Body of pancreas (tissue), 4 donors: ENCODE measurements around the gene CCR6. TPM values are rescaled to one million over a fixed set of nuclear protein-coding genes. Genes with fewer than 3 reads are reported as not detected.

Experiments used
- ATAC-seq: fragments of 150-250 bp; one replicate; pipeline ENCODE4 v1.9.1; 2016
- DNase-seq, 4 donors: peaks; one replicate each; pipeline ENCODE4 v3.0.0-alpha.2; 2019
- H3K27ac ChIP-seq, 4 donors: fragments of 200-600 bp; sonication (generic); 1 replicate in 3 of 4; 2 replicates in 1 of 4; pipeline versions ENCODE4 v1.5.1 to v1.6.1; 2016 to 2019; ENCODE audit warnings: mild to moderate bottlenecking in 1 of 4, mixed read lengths in 1 of 4, moderate library complexity in 1 of 4
- H3K27me3 ChIP-seq, 2 donors: fragments of 200-600 bp; sonication (generic); one replicate each; pipeline ENCODE4 v1.6.0; 2016; ENCODE audit warnings: mild to moderate bottlenecking in 1 of 2
- H3K36me3 ChIP-seq, 2 donors: fragments of 200-600 bp; sonication (generic); replicated peaks in 1 of 2; 2 replicates each; pipeline ENCODE4 v1.5.1; 2016; ENCODE audit warnings: low read depth in 2 of 2; ENCODE audit not compliant: insufficient read depth in 1 of 2
- H3K4me1 ChIP-seq: fragments of 200-600 bp; sonication (generic); one replicate; pipeline ENCODE4 v1.6.0; 2016
- H3K4me3 ChIP-seq, 2 donors: fragments of 200-600 bp; sonication (generic); 1 replicate in 1 of 2; 2 replicates in 1 of 2; pipeline ENCODE4 v1.5.1; 2016 to 2019
- H3K9me3 ChIP-seq, 3 donors: fragments of 200-600 bp; sonication (generic); 1 replicate in 2 of 3; 2 replicates in 1 of 3; pipeline ENCODE4 v1.5.1; 2016
- CTCF ChIP-seq, 7 experiments: fragments of 450-650 bp in 4 of 7; fragments of 200-600 bp in 3 of 7; sonication (generic) in 3 of 7; IDR thresholded peaks; one replicate each; pipeline ENCODE4 v1.5.1; 2016 to 2019; ENCODE audit warnings: antibody characterized with exemption in 7 of 7
- POLR2A ChIP-seq, 3 donors: fragments of 450-650 bp; IDR thresholded peaks; one replicate each; pipeline ENCODE4 v1.6.1; 2016; ENCODE audit warnings: antibody characterized with exemption in 3 of 3, mild to moderate bottlenecking in 2 of 3
- WGBS, 2 donors: methylation state at CpG; one replicate each; pipeline ENCODE4 v1.1.5; 2017; 5-methylcytosine and 5-hydroxymethylcytosine counted together
- intact Hi-C: fragments of 100-400 bp; cut with DNase I; formaldehyde crosslinking; loops from one replicate; pipeline ENCODE4 v1.15.1; 2023
- total RNA-seq, 2 donors: library from RNA; depleted of rRNA; stranded (reverse); fragments of >200 nt; gene quantifications; one replicate each; pipeline ENCODE4 v1.1.0, GENCODE V29; 2016

Gene CCR6
- total RNA-seq, 2 donors from 2014 or later: not detected

- no peaks in the 10 kb centered on the region for H3K9me3 ChIP-seq
- DNase-seq (no peak), ATAC-seq (no peak)
- peaks cover 11% of the 10 kb centered on the region for H3K4me1 ChIP-seq
- no peak for TF ChIP-seq CTCF (IDR thresholded peaks at IDR 0.05)
- no peak for TF ChIP-seq POLR2A (IDR thresholded peaks at IDR 0.05)
- H3K27me3 ChIP-seq: no peaks in the 10 kb centered on the region
- WGBS, 2 donors: 60 to 67% methylated on average over 14 of the region's 14 CpGs
- H3K27ac ChIP-seq: no peak overlapping the region
- H3K36me3 ChIP-seq: no peaks in the 10 kb centered on the region
- H3K4me3 ChIP-seq: no peak overlapping the region
- intact Hi-C loops: no loop called here
These were observed 5.1 kb downstream of the CCR6 start for GRCh38 chr6:167127785-167128531.

GRCh38 chr6:167129159-167129558, 6.3 kb downstream of the CCR6 start:
- ATAC-seq (no peak), DNase-seq (no peak)
- TF ChIP-seq POLR2A (IDR thresholded peaks at IDR 0.05) (no peak), CTCF (IDR thresholded peaks at IDR 0.05) (no peak)
- H3K27ac ChIP-seq: no peak overlapping the region
- no peaks in the 10 kb centered on the region for H3K9me3 ChIP-seq
- H3K4me1 ChIP-seq: peaks cover 11% of the 10 kb centered on the region
- no peaks in the 10 kb centered on the region for H3K36me3 ChIP-seq
- intact Hi-C loops: no loop called here
- no peak overlapping the region for H3K4me3 ChIP-seq
- 64 to 67% methylated on average over 6 of the region's 6 CpGs for WGBS, 2 donors
- no peaks in the 10 kb centered on the region for H3K27me3 ChIP-seq

GRCh38 chr6:167129562-167129961, 6.7 kb downstream of the CCR6 start:
- no peak for TF ChIP-seq POLR2A (IDR thresholded peaks at IDR 0.05)
- TF ChIP-seq CTCF (IDR thresholded peaks at IDR 0.05): no peak
- H3K27ac ChIP-seq: no peak overlapping the region
- H3K36me3 ChIP-seq: no peaks in the 10 kb centered on the region
- 56 to 77% methylated on average over 4 of the region's 4 CpGs for WGBS, 2 donors
- intact Hi-C loops: no loop called here
- no peaks in the 10 kb centered on the region for H3K9me3 ChIP-seq
- DNase-seq (no peak), ATAC-seq (no peak)
- no peaks in the 10 kb centered on the region for H3K27me3 ChIP-seq
- peaks cover 11% of the 10 kb centered on the region for H3K4me1 ChIP-seq
- H3K4me3 ChIP-seq: no peak overlapping the region

- Histone ChIP-seq H3K4me1 (peaks cover 11% of the 10 kb centered on the region), H3K27me3 (no peaks in the 10 kb centered on the region), H3K36me3 (no peaks in the 10 kb centered on the region), H3K27ac (no peak overlapping the region), H3K9me3 (no peaks in the 10 kb centered on the region), H3K4me3 (no peak overlapping the region)
- ATAC-seq: no peak
- no peak for DNase-seq
- TF ChIP-seq CTCF (IDR thresholded peaks at IDR 0.05) (no peak), POLR2A (IDR thresholded peaks at IDR 0.05) (no peak)
- 58 to 64% methylated on average over 6 of the region's 6 CpGs for WGBS, 2 donors
- intact Hi-C loops: no loop called here
These were observed 7.2 kb downstream of the CCR6 start for GRCh38 chr6:167130008-167130677.
